ENCODE measurements around the gene DCAKD. TPM values are rescaled to one million over a fixed set of nuclear protein-coding genes. Genes with fewer than 3 reads are reported as not detected.

The DCAKD gene
- total RNA-seq, 5 donors from 2014 or later (not counting 1 experiment from before 2014, with no cell fraction given): 18.7 to 40.7 (median 29.7) TPM

- H3K36me3 Mint-ChIP-seq: no peaks in the 10 kb centered on the region
- no peak overlapping the region for H3K27ac Mint-ChIP-seq
- ATAC-seq (replicated peaks in 1 of 4) (no peak), DNase-seq (no peak)
- H3K4me1 ChIP-seq (ENCODE audit: control insufficient read depth in 1 of 2, extremely low read depth in 1 of 2, insufficient read depth in 2 of 2, low read length in 2 of 2): no peaks in the 10 kb centered on the region
- peaks cover 0 to 58% of the 10 kb centered on the region in 2 experiments for H3K27me3 ChIP-seq (replicated peaks in 1 of 2; ENCODE audit: control insufficient read depth in 2 of 2, extremely low read depth in 1 of 2, insufficient read depth in 2 of 2, low read length in 1 of 2)
- no peak overlapping the region for H3K4me3 Mint-ChIP-seq
- H3K4me3 ChIP-seq (ENCODE audit: control insufficient read depth in 1 of 2, extremely low read depth in 1 of 2, low read length in 1 of 2): no peak overlapping the region
- no peaks in the 10 kb centered on the region for H3K4me1 Mint-ChIP-seq
- ChIA-PET CTCF (no interaction called here), POLR2A (no interaction called here)
- H3K9me3 ChIP-seq: no peaks in the 10 kb centered on the region
- no peak overlapping the region for H3K27ac ChIP-seq (ENCODE audit: low read length)
- peaks cover 0 to 3% of the 10 kb centered on the region in 2 donors for H3K36me3 ChIP-seq (ENCODE audit: control insufficient read depth in 2 of 2, extremely low read depth in 1 of 2, insufficient read depth in 1 of 2, low read length in 1 of 2)
- 77% methylated on average over 8 of the region's 10 CpGs for WGBS (ENCODE audit: insufficient coverage)
- H3K9me3 Mint-ChIP-seq: peaks cover 0 to 13% (median 10%) of the 10 kb centered on the region in 3 donors
- H3K27me3 Mint-ChIP-seq: peaks cover 7 to 33% of the 10 kb centered on the region in 2 donors
Observed at GRCh38 chr17:44996304-44996703, 55.1 kb downstream of the DCAKD start.

DNA sequence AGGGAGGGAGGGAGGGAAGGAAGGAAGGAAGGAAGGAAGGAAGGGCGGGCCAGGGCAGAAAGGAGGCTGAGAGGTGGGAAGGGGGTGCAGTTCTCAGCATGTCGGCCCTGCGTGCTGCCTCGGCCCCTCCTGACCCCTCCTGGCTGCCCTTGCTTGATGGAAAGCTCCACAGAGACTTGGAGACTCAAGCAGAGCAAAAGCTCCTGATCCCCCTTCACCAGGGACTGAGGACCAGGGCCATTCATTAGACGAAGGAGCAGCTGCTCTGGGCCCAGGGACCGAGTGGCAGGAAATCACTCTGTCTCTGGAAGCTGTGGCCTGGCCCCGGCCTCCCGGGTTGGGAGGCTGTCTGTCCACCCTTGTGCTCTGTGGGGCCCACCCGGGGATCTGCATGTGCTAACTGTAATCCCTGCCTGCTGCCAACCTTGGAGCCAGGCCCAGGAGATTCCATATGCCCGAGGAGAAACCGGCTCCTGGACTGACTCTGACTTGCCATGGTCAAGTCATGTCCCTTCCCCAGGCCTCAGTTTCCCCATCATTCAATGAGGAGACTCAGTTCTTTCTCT, 55.9 kb downstream of the DCAKD start:
- no peak overlapping the region for H3K4me3 Mint-ChIP-seq

GRCh38 chr17:44992242-44992939, 59.0 kb downstream of the DCAKD start:
- Histone ChIP-seq H3K4me3 (ENCODE audit: control insufficient read depth in 1 of 2, extremely low read depth in 1 of 2, low read length in 1 of 2) (no peak overlapping the region), H3K36me3 (ENCODE audit: control insufficient read depth in 2 of 2, extremely low read depth in 1 of 2, insufficient read depth in 1 of 2, low read length in 1 of 2) (no peaks in the 10 kb centered on the region), H3K27ac (ENCODE audit: low read length) (no peak overlapping the region), H3K4me1 (ENCODE audit: control insufficient read depth in 1 of 2, extremely low read depth in 1 of 2, insufficient read depth in 2 of 2, low read length in 2 of 2) (peaks cover 0 to 9% of the 10 kb centered on the region in 2 experiments), H3K9me3 (no peaks in the 10 kb centered on the region), H3K27me3 (replicated peaks in 1 of 2; ENCODE audit: control insufficient read depth in 2 of 2, extremely low read depth in 1 of 2, insufficient read depth in 2 of 2, low read length in 1 of 2) (peaks cover 0 to 74% of the 10 kb centered on the region in 2 experiments)
- Mint-ChIP-seq H3K4me3 (no peak overlapping the region), H3K36me3 (no peaks in the 10 kb centered on the region), H3K27me3 (peaks cover 21 to 47% of the 10 kb centered on the region in 2 donors), H3K4me1 (peaks cover 5 to 9% (median 6%) of the 10 kb centered on the region in 3 donors), H3K27ac (no peak overlapping the region), H3K9me3 (no peaks in the 10 kb centered on the region)
- ChIA-PET CTCF (interaction anchor here in 1 of 2 donors (0.5 kb wide), 1 partner anchor 50 kb away, joined by 4 read pairs; no protein-coding TSS in a partner anchor), POLR2A (no interaction called here)
- no peak for DNase-seq
- 76% methylated on average over 4 of the region's 5 CpGs for WGBS (ENCODE audit: insufficient coverage)
- no peak for ATAC-seq (replicated peaks in 1 of 4)

More for the DNA sequence above, 55.9 kb downstream of the DCAKD start:
- no peaks in the 10 kb centered on the region for H3K9me3 ChIP-seq
- Mint-ChIP-seq H3K27ac (no peak overlapping the region), H3K9me3 (peaks cover 0 to 13% (median 10%) of the 10 kb centered on the region in 3 donors), H3K27me3 (peaks cover 7 to 35% of the 10 kb centered on the region in 2 donors), H3K4me1 (no peaks in the 10 kb centered on the region), H3K36me3 (no peaks in the 10 kb centered on the region)
- no peaks in the 10 kb centered on the region for H3K4me1 ChIP-seq (ENCODE audit: control insufficient read depth in 1 of 2, extremely low read depth in 1 of 2, insufficient read depth in 2 of 2, low read length in 2 of 2)
- ChIA-PET CTCF (no interaction called here), POLR2A (no interaction called here)
- no peaks in the 10 kb centered on the region for H3K36me3 ChIP-seq (ENCODE audit: control insufficient read depth in 2 of 2, extremely low read depth in 1 of 2, insufficient read depth in 1 of 2, low read length in 1 of 2)
- WGBS (ENCODE audit: insufficient coverage): 69% methylated on average over 9 of the region's 11 CpGs
- no peak overlapping the region for H3K4me3 ChIP-seq (ENCODE audit: control insufficient read depth in 1 of 2, extremely low read depth in 1 of 2, low read length in 1 of 2)
- no peak overlapping the region for H3K27ac ChIP-seq (ENCODE audit: low read length)
- H3K27me3 ChIP-seq (replicated peaks in 1 of 2; ENCODE audit: control insufficient read depth in 2 of 2, extremely low read depth in 1 of 2, insufficient read depth in 2 of 2, low read length in 1 of 2): peaks cover 0 to 57% of the 10 kb centered on the region in 2 experiments
- no peak for ATAC-seq (replicated peaks in 1 of 4)
- no peak for DNase-seq

- Mint-ChIP-seq H3K9me3 (no peaks in the 10 kb centered on the region), H3K4me1 (peaks cover 9 to 14% (median 9%) of the 10 kb centered on the region in 3 donors), H3K4me3 (no peak overlapping the region), H3K27ac (no peak overlapping the region), H3K27me3 (peaks cover 20 to 46% of the 10 kb centered on the region in 2 donors), H3K36me3 (no peaks in the 10 kb centered on the region)
- peaks cover 4 to 75% of the 10 kb centered on the region in 2 experiments for H3K27me3 ChIP-seq (replicated peaks in 1 of 2; ENCODE audit: control insufficient read depth in 2 of 2, extremely low read depth in 1 of 2, insufficient read depth in 2 of 2, low read length in 1 of 2)
- no peak overlapping the region for H3K27ac ChIP-seq (ENCODE audit: low read length)
- no peak overlapping the region for H3K4me3 ChIP-seq (ENCODE audit: control insufficient read depth in 1 of 2, extremely low read depth in 1 of 2, low read length in 1 of 2)
- no peaks in the 10 kb centered on the region for H3K9me3 ChIP-seq
- DNase-seq (no peak), ATAC-seq (replicated peaks in 1 of 4) (no peak)
- peaks cover 0 to 15% of the 10 kb centered on the region in 2 experiments for H3K4me1 ChIP-seq (ENCODE audit: control insufficient read depth in 1 of 2, extremely low read depth in 1 of 2, insufficient read depth in 2 of 2, low read length in 2 of 2)
- ChIA-PET CTCF (interaction anchor here in 1 of 2 donors (0.6 kb wide), 1 partner anchor 10 kb away, joined by 3 read pairs; no protein-coding TSS in a partner anchor), POLR2A (no interaction called here)
- H3K36me3 ChIP-seq (ENCODE audit: control insufficient read depth in 2 of 2, extremely low read depth in 1 of 2, insufficient read depth in 1 of 2, low read length in 1 of 2): no peaks in the 10 kb centered on the region
- WGBS (ENCODE audit: insufficient coverage): 60% methylated on average over 5 of the region's 10 CpGs
Observed at GRCh38 chr17:44990994-44991393, 60.4 kb downstream of the DCAKD start.

GRCh38 chr17:44989552-44990138, 61.8 kb downstream of the DCAKD start:
- no peak for ATAC-seq (replicated peaks in 1 of 4)
- ChIA-PET POLR2A (no interaction called here), CTCF (interaction anchor here in 1 of 2 donors (1.2 kb wide), 1 partner anchor 69 kb away, joined by 3 read pairs; no protein-coding TSS in a partner anchor)
- H3K9me3 Mint-ChIP-seq: no peaks in the 10 kb centered on the region
- Histone ChIP-seq H3K9me3 (no peaks in the 10 kb centered on the region), H3K4me1 (ENCODE audit: control insufficient read depth in 1 of 2, extremely low read depth in 1 of 2, insufficient read depth in 2 of 2, low read length in 2 of 2) (peaks cover 0 to 15% of the 10 kb centered on the region in 2 experiments), H3K27me3 (replicated peaks in 1 of 2; ENCODE audit: control insufficient read depth in 2 of 2, extremely low read depth in 1 of 2, insufficient read depth in 2 of 2, low read length in 1 of 2) (peaks cover 9 to 78% of the 10 kb centered on the region in 2 experiments), H3K27ac (ENCODE audit: low read length) (no peak overlapping the region), H3K4me3 (ENCODE audit: control insufficient read depth in 1 of 2, extremely low read depth in 1 of 2, low read length in 1 of 2) (no peak overlapping the region), H3K36me3 (ENCODE audit: control insufficient read depth in 2 of 2, extremely low read depth in 1 of 2, insufficient read depth in 1 of 2, low read length in 1 of 2) (no peaks in the 10 kb centered on the region)
- H3K4me1 Mint-ChIP-seq: peaks cover 9 to 14% (median 9%) of the 10 kb centered on the region in 3 donors
- H3K4me3 Mint-ChIP-seq: no peak overlapping the region
- H3K27ac Mint-ChIP-seq: no peak overlapping the region
- H3K27me3 Mint-ChIP-seq: peaks cover 22 to 46% of the 10 kb centered on the region in 2 donors
- WGBS (ENCODE audit: insufficient coverage): 82% methylated on average over 15 of the region's 17 CpGs
- H3K36me3 Mint-ChIP-seq: no peaks in the 10 kb centered on the region
- DNase-seq: no peak

GRCh38 chr17:44988044-44988942, 63.1 kb downstream of the DCAKD start:
- 44% methylated on average over 28 of the region's 34 CpGs for WGBS (ENCODE audit: insufficient coverage)

More at GRCh38 chr17:44988044-44988942, 63.1 kb downstream of the DCAKD start:
- H3K27me3 Mint-ChIP-seq: peaks cover 22 to 42% of the 10 kb centered on the region in 2 donors
- no peak overlapping the region for H3K4me3 ChIP-seq (ENCODE audit: control insufficient read depth in 1 of 2, extremely low read depth in 1 of 2, low read length in 1 of 2)
- CTCF ChIA-PET: no interaction called here
- peaks cover 9 to 14% (median 9%) of the 10 kb centered on the region in 3 donors for H3K4me1 Mint-ChIP-seq
- no peaks in the 10 kb centered on the region for H3K9me3 ChIP-seq
- ATAC-seq (replicated peaks in 1 of 4) (peak in 1 of 4 experiments; percentile 19), DNase-seq (no peak)
- no peaks in the 10 kb centered on the region for H3K36me3 Mint-ChIP-seq
- POLR2A ChIA-PET: no interaction called here
- H3K27me3 ChIP-seq (replicated peaks in 1 of 2; ENCODE audit: control insufficient read depth in 2 of 2, extremely low read depth in 1 of 2, insufficient read depth in 2 of 2, low read length in 1 of 2): peaks cover 9 to 70% of the 10 kb centered on the region in 2 experiments
- no peak overlapping the region for H3K27ac Mint-ChIP-seq
- peaks cover 0 to 15% of the 10 kb centered on the region in 2 experiments for H3K4me1 ChIP-seq (ENCODE audit: control insufficient read depth in 1 of 2, extremely low read depth in 1 of 2, insufficient read depth in 2 of 2, low read length in 2 of 2)
- no peaks in the 10 kb centered on the region for H3K9me3 Mint-ChIP-seq
- H3K4me3 Mint-ChIP-seq: peak overlapping the region in 1 of 3 donors; percentile 53
- H3K36me3 ChIP-seq (ENCODE audit: control insufficient read depth in 2 of 2, extremely low read depth in 1 of 2, insufficient read depth in 1 of 2, low read length in 1 of 2): no peaks in the 10 kb centered on the region
- H3K27ac ChIP-seq (ENCODE audit: low read length): no peak overlapping the region
